A673 (cell line): ENCODE data around the gene ISCA2.

Experiments used
- CTCF ChIP-seq: fragments of 300-800, 200-600 bp; sonication (generic); conservative IDR thresholded peaks from 2 replicates; pipeline ENCODE4 v1.5.1; 2017; ENCODE audit warnings: low read depth, mild to moderate bottlenecking, antibody characterized with exemption, low read length, moderate library complexity, mixed read lengths
- EZH2 ChIP-seq: fragments of 200-600 bp; sonication (generic); IDR thresholded peaks from 2 replicates; pipeline ENCODE4 v1.6.1; 2017; ENCODE audit warnings: borderline replicate concordance, low read depth, mild to moderate bottlenecking, mixed read lengths, antibody characterized with exemption, low read length; ENCODE audit not compliant: poor library complexity, severe bottlenecking

GRCh38 chr14:74464785-74465184 lies 28.8 kb upstream of the ISCA2 start:
- no peak for TF ChIP-seq CTCF
- no peak for TF ChIP-seq EZH2
